ENCODE measurements around the gene MAP3K6.

DNA sequence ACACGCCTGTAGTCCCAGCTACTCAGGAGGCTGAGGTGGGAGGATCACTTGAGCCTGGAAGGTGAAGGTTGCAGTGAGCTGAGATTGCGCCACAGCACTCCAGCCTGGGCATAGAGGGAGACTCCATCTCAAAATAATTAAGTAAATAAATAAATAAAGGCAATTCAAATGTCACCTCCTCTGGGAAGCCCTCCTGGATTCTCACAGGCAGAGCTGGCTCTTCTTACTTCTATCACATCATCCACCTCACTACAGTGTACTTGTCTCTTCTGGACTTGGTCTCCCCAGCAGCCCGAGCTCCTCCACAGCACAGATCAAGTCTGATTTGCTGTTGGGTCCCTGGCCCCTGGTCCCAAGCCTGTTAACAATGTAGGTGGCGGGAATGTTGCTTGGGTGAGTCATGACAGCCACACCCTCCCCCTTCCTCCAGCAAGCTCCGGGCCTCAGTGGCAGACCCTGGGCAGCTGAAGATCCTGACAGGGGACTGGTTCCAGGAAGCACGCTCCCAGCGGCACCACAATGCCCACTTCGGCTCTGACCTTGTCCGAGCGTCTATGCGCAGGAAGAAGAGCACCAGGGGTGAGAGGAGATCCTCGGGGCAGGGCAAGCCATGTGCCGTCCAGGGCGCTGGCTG, 19.7 kb downstream of the MAP3K6 start:
- no peak for TF ChIP-seq JUND (IDR thresholded peaks at IDR 0.05)
- TF ChIP-seq, protein P1, sequence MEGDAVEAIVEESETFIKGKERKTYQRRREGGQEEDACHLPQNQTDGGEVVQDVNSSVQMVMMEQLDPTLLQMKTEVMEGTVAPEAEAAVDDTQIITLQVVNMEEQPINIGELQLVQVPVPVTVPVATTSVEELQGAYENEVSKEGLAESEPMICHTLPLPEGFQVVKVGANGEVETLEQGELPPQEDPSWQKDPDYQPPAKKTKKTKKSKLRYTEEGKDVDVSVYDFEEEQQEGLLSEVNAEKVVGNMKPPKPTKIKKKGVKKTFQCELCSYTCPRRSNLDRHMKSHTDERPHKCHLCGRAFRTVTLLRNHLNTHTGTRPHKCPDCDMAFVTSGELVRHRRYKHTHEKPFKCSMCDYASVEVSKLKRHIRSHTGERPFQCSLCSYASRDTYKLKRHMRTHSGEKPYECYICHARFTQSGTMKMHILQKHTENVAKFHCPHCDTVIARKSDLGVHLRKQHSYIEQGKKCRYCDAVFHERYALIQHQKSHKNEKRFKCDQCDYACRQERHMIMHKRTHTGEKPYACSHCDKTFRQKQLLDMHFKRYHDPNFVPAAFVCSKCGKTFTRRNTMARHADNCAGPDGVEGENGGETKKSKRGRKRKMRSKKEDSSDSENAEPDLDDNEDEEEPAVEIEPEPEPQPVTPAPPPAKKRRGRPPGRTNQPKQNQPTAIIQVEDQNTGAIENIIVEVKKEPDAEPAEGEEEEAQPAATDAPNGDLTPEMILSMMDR (IDR thresholded peaks at IDR 0.05; ENCODE audit: low read depth, low read length, missing input control) = no peak
- no peak for TF ChIP-seq FOXA1 (IDR thresholded peaks at IDR 0.05)
- no peak for TF ChIP-seq HNF4A (conservative IDR thresholded peaks at IDR 0.05)
- TF ChIP-seq, protein P2, sequence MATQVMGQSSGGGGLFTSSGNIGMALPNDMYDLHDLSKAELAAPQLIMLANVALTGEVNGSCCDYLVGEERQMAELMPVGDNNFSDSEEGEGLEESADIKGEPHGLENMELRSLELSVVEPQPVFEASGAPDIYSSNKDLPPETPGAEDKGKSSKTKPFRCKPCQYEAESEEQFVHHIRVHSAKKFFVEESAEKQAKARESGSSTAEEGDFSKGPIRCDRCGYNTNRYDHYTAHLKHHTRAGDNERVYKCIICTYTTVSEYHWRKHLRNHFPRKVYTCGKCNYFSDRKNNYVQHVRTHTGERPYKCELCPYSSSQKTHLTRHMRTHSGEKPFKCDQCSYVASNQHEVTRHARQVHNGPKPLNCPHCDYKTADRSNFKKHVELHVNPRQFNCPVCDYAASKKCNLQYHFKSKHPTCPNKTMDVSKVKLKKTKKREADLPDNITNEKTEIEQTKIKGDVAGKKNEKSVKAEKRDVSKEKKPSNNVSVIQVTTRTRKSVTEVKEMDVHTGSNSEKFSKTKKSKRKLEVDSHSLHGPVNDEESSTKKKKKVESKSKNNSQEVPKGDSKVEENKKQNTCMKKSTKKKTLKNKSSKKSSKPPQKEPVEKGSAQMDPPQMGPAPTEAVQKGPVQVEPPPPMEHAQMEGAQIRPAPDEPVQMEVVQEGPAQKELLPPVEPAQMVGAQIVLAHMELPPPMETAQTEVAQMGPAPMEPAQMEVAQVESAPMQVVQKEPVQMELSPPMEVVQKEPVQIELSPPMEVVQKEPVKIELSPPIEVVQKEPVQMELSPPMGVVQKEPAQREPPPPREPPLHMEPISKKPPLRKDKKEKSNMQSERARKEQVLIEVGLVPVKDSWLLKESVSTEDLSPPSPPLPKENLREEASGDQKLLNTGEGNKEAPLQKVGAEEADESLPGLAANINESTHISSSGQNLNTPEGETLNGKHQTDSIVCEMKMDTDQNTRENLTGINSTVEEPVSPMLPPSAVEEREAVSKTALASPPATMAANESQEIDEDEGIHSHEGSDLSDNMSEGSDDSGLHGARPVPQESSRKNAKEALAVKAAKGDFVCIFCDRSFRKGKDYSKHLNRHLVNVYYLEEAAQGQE (IDR thresholded peaks at IDR 0.05) = no peak
- TF ChIP-seq, protein P3, sequence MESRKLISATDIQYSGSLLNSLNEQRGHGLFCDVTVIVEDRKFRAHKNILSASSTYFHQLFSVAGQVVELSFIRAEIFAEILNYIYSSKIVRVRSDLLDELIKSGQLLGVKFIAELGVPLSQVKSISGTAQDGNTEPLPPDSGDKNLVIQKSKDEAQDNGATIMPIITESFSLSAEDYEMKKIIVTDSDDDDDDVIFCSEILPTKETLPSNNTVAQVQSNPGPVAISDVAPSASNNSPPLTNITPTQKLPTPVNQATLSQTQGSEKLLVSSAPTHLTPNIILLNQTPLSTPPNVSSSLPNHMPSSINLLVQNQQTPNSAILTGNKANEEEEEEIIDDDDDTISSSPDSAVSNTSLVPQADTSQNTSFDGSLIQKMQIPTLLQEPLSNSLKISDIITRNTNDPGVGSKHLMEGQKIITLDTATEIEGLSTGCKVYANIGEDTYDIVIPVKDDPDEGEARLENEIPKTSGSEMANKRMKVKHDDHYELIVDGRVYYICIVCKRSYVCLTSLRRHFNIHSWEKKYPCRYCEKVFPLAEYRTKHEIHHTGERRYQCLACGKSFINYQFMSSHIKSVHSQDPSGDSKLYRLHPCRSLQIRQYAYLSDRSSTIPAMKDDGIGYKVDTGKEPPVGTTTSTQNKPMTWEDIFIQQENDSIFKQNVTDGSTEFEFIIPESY (IDR thresholded peaks at IDR 0.05) = no peak
- TF ChIP-seq TAF1 (conservative IDR thresholded peaks at IDR 0.05) = no peak
- no peak for TF ChIP-seq YY1 (IDR thresholded peaks at IDR 0.05)
- TF ChIP-seq EGR1 (IDR thresholded peaks at IDR 0.05; ENCODE audit: low read depth in 2 of 2) = no peak
- TF ChIP-seq MAX (IDR thresholded peaks at IDR 0.05) = no peak
- no peak for TF ChIP-seq RXRA (IDR thresholded peaks at IDR 0.05)
- no peak for TF ChIP-seq NR2F2 (IDR thresholded peaks at IDR 0.05)

All from liver (tissue), 3 donors.